ENCODE results near the gene SCRN2. TPM values are rescaled to one million over a fixed set of nuclear protein-coding genes. Genes with fewer than 3 reads are reported as not detected.

Gene SCRN2
- total and polyA plus RNA-seq, 2 of the 13 experiments (the other 11 are each of a cell fraction or from before 2014, with no cell fraction given), result 21.7 to 29.5 TPM

DNA sequence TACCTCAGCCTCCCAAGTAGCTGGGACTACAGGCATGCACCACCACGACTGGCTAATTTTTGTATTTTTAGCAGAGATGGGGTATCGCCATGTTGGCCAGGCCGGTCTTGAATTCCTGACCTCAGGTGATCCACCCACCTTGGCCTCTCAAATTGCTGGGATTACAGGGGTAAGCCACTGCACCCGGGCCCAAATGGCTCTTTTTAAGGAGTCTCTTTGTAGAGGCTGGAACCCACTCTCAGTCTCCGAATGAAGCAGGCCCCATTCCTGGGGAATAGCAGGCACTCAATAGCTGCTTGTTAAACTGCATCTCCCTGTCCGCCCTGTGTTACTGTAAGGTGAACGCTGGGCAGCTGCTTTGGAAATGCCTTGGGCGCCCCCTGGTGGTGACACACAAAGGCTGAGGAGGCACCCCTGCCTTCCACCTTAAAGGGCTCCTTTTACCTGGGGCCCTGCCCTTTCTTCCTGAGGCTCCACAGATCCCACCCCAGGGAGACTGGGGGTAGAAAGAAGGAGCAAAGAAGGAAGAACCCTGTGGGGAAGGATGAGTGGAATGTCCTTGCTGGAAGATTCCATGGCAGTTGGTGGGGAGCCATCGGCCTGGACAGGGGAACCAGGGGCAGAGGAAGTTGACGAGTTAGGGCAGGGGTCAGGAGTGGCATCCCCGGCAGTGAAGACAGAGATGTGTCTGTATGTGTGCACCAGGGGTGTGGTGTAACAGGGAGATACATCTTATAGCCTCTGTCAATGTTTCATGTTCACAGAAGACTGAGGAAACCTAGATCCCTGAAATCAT is 48.9 kb upstream of the SCRN2 start (continued):
- TF ChIP-seq HNRNPUL1 (IDR thresholded peaks at IDR 0.05; ENCODE audit: low read depth, low read length) (no peak), ZNF430 (CRISPR knock-in tag; IDR thresholded peaks at IDR 0.05) (no peak), PLRG1 (conservative IDR thresholded peaks at IDR 0.05) (no peak), KLF13 (CRISPR knock-in tag; IDR thresholded peaks at IDR 0.05) (no peak), RELA (CRISPR knock-in tag; IDR thresholded peaks at IDR 0.05) (no peak), ZNF30 (CRISPR knock-in tag; IDR thresholded peaks at IDR 0.05) (no peak), ZNF264 (CRISPR knock-in tag; IDR thresholded peaks at IDR 0.05) (no peak), CREB1 (IDR thresholded peaks at IDR 0.05) (no peak), CREB1 (CRISPR knock-in tag; IDR thresholded peaks at IDR 0.05) (no peak), MAFK (conservative IDR thresholded peaks at IDR 0.05 in 1 of 2, IDR thresholded peaks at IDR 0.05 in 1 of 2; ENCODE audit: low read length in 2 of 2) (no peak), EED (CRISPR knock-in tag; IDR thresholded peaks at IDR 0.05) (no peak), PHB2 (IDR thresholded peaks at IDR 0.05; ENCODE audit: partially characterized antibody) (no peak), JDP2 (CRISPR knock-in tag; IDR thresholded peaks at IDR 0.05; ENCODE audit: borderline replicate concordance) (no peak), POLR2A (IDR thresholded peaks at IDR 0.05; ENCODE audit: insufficient read depth in 1 of 2, low read depth in 2 of 2, low read length in 2 of 2) (no peak), MTF2 (CRISPR knock-in tag; IDR thresholded peaks at IDR 0.05; ENCODE audit: borderline replicate concordance) (no peak), ZNF772 (CRISPR knock-in tag; IDR thresholded peaks at IDR 0.05) (0 out of 2 replicates have a peak, but pooled peaks have one; percentile 31), ZNF607 (CRISPR knock-in tag; IDR thresholded peaks at IDR 0.05; ENCODE audit: borderline replicate concordance) (no peak), PHF20 (CRISPR knock-in tag; IDR thresholded peaks at IDR 0.05) (no peak), RORA (CRISPR knock-in tag; IDR thresholded peaks at IDR 0.05) (no peak), SUZ12 (IDR thresholded peaks at IDR 0.05; ENCODE audit: low read depth, low read length) (no peak), HMG20B (CRISPR knock-in tag; conservative IDR thresholded peaks at IDR 0.05) (no peak), PAX8 (CRISPR knock-in tag; IDR thresholded peaks at IDR 0.05; ENCODE audit: borderline replicate concordance) (no peak), SMC3 (IDR thresholded peaks at IDR 0.05; ENCODE audit: low read length) (peak; percentile 100), KDM5B (CRISPR knock-in tag; IDR thresholded peaks at IDR 0.05; ENCODE audit: borderline replicate concordance) (no peak; the same call in 1 of the 2 replicates)
- TF ChIP-seq, protein P1, sequence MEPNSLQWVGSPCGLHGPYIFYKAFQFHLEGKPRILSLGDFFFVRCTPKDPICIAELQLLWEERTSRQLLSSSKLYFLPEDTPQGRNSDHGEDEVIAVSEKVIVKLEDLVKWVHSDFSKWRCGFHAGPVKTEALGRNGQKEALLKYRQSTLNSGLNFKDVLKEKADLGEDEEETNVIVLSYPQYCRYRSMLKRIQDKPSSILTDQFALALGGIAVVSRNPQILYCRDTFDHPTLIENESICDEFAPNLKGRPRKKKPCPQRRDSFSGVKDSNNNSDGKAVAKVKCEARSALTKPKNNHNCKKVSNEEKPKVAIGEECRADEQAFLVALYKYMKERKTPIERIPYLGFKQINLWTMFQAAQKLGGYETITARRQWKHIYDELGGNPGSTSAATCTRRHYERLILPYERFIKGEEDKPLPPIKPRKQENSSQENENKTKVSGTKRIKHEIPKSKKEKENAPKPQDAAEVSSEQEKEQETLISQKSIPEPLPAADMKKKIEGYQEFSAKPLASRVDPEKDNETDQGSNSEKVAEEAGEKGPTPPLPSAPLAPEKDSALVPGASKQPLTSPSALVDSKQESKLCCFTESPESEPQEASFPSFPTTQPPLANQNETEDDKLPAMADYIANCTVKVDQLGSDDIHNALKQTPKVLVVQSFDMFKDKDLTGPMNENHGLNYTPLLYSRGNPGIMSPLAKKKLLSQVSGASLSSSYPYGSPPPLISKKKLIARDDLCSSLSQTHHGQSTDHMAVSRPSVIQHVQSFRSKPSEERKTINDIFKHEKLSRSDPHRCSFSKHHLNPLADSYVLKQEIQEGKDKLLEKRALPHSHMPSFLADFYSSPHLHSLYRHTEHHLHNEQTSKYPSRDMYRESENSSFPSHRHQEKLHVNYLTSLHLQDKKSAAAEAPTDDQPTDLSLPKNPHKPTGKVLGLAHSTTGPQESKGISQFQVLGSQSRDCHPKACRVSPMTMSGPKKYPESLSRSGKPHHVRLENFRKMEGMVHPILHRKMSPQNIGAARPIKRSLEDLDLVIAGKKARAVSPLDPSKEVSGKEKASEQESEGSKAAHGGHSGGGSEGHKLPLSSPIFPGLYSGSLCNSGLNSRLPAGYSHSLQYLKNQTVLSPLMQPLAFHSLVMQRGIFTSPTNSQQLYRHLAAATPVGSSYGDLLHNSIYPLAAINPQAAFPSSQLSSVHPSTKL (CRISPR knock-in tag; IDR thresholded peaks at IDR 0.05), result no peak
- TF ChIP-seq, protein P2, sequence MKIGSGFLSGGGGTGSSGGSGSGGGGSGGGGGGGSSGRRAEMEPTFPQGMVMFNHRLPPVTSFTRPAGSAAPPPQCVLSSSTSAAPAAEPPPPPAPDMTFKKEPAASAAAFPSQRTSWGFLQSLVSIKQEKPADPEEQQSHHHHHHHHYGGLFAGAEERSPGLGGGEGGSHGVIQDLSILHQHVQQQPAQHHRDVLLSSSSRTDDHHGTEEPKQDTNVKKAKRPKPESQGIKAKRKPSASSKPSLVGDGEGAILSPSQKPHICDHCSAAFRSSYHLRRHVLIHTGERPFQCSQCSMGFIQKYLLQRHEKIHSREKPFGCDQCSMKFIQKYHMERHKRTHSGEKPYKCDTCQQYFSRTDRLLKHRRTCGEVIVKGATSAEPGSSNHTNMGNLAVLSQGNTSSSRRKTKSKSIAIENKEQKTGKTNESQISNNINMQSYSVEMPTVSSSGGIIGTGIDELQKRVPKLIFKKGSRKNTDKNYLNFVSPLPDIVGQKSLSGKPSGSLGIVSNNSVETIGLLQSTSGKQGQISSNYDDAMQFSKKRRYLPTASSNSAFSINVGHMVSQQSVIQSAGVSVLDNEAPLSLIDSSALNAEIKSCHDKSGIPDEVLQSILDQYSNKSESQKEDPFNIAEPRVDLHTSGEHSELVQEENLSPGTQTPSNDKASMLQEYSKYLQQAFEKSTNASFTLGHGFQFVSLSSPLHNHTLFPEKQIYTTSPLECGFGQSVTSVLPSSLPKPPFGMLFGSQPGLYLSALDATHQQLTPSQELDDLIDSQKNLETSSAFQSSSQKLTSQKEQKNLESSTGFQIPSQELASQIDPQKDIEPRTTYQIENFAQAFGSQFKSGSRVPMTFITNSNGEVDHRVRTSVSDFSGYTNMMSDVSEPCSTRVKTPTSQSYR (CRISPR knock-in tag; IDR thresholded peaks at IDR 0.05; ENCODE audit: borderline replicate concordance), result no peak

Data from HepG2 (cell line).